IPS-11a (cell line): ENCODE measurements around the gene KNSTRN.

Experiments used
- H3K4me3 ChIP-seq: one replicate; pipeline ENCODE4 v1.5.1; 2013; ENCODE audit warnings: low read depth, low read length, control low read depth

Gene KNSTRN

DNA sequence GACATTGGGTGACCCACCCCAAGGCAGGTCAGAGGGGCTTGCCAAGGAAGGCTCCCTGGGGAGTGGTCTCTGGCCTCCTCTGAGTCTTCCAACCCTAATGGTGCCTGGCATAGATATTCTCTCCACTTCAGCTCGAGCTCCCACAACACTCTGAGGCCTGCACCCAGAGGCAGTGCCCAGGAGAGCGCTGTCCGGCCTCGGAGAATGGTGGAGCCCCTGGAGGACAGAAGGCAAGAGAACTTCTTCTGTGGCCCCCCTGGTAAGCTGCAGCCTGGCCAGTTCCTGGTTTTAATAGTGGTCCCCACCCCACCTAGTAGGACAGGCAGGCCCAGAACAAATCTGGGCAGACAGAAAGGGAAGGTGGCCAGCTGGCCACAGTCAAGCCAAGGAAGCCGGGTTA, 17.5 kb upstream of the KNSTRN start:
- no peak overlapping the region for H3K4me3 ChIP-seq

DNA sequence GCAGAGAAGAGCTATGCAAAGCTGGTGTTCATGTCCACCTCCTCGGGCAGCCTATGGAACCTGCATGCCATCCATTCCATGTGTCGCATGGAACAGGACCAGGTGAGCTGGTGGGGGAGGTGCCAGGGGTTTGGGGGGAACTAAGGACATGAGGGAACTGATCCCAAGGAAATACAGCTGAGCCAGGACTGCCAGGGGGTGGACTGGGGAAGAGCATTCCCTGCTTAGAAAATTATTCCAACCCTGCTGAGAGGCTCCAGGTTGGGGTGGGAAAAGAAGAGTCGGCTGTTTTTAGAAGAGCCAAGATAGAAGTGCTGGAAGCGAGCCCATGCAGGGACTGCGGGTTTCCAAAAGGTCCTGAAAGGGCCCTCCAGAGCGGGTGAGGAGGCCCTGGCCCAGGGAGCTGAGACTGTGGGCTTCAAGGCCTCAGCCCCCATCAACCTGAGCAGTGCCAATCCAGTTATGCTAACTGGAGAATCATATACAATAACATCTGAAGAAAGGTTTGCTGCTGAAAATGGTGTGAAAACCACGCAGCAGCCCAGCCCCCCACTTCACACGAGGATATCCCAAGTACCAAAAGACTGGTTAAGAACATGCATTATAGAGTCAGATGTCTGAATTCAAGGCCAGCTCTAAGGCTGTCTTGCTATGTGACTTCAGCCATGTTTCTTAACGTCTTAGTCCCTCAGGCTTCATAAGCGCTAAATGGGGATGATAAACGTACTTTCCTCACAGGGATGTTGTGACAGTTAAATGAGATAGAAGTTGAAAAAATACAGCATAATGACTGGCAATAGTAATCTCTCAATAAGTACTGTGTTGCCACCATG, 16.7 kb upstream of the KNSTRN start:
- H3K4me3 ChIP-seq, result no peak overlapping the region

DNA sequence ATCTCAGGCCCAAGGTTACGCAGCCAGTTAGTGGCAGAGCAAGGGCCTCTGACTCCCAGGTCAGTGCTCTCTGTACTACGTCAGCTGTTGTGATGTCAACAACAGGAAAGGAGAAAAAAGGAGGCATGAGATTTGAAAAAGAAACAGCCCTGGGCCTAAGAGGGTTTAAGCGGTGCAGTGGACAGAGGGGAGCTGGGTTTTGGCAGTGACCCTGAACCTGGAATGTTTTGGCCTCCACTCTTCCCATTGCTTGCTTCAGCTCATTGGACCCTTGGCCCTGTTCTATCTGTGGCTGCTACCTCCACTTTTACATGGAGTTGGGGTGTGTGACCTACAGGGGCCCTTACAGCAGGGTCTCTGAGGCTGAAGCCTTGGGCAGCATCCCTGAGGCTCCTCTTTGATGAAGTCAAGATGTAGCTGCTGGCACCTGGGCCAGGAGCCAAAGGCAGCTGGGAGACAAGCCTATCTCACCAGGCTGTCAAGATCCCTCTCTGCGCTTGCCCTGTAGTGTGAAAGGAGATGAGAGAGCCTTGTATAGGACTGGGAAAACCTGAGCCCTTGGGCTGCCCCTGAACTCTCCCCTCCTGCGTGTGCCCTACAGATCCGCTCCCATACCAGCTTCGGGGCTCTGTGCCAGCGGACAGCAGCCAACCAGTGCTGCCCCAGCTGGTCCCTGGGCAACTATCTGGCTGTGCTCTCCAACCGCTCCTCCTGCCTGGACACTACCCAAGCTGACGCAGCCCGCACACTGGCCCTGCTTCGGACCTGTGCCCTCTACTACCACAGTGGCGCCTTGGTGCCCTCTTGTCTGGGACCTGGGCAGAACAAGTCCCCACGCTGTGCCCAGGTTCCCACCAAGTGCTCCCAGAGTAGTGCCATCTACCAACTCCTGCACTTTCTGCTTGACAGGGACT, 15.8 kb upstream of the KNSTRN start:
- no peak overlapping the region for H3K4me3 ChIP-seq

DNA sequence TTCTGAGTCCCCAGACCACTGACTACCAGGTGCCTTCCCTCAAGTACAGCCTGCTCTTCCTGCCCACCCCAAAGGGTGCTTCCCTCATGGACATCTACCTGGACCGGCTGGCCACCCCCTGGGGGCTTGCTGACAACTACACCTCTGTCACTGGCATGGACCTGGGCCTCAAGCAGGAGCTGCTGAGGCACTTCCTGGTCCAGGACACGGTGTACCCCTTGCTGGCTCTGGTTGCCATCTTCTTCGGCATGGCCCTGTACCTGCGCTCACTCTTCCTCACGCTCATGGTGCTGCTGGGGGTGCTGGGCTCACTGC, 15.2 kb upstream of the KNSTRN start:
- H3K4me3 ChIP-seq, result no peak overlapping the region

DNA sequence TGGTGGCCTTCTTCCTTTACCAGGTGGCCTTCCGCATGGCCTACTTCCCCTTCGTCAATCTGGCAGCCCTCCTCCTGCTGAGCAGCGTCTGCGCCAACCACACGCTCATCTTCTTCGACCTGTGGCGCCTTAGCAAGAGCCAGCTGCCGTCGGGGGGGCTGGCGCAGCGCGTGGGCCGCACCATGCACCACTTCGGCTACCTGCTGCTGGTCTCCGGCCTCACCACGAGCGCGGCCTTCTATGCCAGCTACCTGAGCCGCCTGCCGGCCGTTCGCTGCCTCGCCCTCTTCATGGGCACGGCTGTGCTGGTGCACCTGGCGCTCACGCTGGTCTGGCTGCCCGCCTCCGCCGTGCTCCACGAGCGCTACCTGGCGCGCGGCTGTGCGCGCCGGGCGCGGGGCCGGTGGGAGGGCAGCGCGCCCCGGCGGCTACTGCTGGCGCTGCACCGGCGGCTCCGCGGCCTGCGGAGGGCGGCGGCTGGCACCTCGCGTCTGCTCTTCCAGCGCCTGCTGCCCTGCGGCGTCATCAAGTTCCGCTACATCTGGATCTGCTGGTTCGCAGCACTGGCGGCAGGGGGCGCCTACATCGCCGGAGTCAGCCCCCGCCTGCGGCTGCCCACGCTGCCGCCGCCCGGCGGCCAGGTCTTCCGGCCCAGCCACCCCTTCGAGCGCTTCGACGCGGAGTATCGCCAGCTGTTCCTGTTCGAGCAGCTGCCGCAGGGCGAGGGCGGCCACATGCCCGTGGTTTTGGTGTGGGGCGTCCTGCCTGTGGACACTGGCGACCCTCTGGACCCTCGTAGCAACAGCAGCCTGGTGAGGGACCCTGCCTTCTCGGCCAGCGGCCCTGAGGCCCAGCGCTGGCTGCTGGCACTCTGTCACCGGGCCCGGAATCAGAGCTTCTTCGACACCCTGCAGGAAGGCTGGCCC, 14.6 kb upstream of the KNSTRN start:
- no peak overlapping the region for H3K4me3 ChIP-seq

DNA sequence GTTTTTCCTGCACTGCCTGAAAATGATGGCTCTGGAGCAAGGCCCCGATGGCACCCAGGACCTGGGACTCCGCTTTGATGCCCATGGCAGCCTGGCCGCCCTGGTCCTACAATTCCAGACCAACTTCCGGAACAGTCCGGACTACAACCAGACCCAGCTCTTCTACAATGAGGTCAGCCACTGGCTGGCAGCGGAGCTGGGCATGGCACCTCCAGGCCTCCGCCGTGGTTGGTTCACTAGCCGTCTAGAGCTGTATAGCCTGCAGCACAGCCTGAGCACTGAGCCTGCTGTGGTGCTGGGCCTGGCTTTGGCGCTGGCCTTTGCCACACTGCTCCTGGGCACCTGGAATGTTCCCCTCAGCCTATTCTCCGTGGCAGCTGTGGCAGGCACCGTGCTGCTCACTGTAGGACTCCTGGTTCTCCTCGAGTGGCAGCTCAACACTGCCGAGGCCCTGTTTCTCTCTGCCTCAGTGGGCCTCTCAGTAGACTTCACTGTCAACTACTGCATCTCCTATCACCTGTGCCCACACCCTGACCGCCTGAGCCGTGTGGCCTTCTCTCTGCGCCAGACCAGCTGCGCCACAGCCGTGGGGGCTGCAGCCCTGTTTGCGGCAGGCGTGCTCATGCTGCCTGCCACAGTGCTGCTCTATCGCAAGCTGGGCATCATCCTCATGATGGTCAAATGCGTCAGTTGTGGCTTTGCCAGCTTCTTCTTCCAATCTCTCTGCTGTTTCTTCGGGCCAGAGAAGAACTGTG, 13.6 kb upstream of the KNSTRN start:
- H3K4me3 ChIP-seq, result no peak overlapping the region

DNA sequence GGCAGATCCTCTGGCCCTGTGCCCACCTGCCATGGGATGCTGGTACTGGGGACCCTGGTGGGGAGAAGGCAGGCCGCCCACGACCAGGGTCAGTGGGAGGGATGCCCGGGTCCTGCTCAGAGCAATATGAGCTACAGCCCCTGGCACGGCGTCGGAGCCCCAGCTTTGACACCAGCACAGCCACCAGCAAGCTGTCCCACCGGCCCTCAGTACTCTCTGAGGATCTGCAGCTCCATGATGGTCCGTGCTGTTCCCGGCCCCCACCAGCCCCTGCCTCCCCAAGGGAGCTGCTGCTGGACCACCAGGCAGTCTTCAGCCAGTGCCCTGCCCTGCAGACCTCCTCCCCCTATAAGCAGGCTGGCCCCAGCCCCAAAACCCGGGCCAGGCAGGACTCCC, 13.0 kb upstream of the KNSTRN start:
- no peak overlapping the region for H3K4me3 ChIP-seq

DNA sequence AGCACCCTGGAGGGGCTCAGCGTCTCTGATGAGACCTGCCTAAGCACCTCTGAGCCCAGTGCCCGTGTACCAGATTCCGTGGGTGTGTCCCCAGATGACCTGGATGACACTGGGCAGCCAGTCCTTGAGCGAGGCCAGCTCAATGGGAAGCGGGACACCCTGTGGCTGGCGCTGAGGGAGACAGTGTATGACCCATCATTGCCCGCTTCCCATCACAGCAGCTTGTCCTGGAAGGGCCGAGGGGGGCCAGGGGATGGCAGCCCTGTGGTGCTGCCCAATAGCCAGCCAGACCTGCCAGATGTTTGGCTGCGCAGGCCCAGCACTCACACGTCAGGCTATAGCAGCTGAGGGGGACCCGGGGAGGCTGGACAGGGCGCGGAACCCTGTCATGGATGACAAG, 12.6 kb upstream of the KNSTRN start:
- H3K4me3 ChIP-seq, result no peak overlapping the region

DNA sequence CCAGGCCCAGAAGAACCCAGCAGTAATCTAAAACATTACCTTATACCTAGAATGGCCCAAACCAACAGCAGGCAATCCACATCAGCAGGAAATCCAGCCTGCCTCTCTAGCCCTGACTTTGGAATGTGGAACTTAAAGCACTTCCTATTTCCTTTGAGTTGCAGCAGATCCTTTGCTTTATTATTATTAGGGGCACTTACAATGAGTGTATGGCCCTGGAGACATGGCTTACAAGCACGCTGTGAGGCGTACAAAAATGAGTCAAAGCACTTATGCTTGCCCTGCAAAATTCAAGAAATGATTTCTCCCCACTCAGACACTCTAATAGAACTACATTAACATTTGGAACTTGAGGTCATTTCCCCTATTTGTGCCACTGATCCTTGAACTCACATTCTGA, 9.5 kb upstream of the KNSTRN start:
- H3K4me3 ChIP-seq, result no peak overlapping the region

DNA sequence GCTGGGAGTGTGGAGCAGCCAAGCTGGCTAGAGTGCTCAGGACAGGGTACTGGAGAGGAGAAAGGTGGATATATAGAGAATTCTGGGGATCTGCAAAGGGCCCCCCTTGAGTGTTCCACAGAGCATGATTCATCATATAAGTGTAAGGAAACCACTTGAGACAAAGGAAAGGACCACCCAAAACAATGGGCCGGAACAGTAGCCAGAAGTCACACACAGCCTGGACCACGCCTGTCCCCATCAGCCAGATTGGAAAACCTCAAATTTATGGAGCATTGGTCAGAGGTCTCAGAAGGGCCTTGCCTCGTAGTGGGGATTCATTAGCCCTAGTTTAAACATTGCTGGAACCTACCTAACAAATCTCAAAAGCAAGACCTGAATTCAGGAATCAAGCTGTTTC, 4.9 kb upstream of the KNSTRN start:
- no peak overlapping the region for H3K4me3 ChIP-seq

DNA sequence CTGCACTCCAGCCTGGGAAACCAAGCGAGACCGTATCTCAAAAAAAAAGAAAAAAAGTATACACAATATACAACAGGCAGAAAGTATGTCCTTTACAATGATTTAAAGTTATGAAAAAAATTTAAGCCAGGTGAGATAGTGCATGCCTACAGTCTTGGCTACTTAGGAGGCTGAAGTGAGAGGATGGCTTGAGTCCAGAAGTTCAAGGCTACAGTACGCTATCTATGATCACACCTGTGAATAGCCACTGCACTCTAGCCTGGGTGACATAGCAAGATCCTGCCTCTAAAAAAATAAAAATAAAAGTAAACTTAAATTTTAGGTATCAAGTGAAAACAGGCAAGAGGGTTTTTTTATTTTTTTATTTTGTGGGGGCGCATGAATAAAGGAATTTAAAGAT, 3.1 kb upstream of the KNSTRN start:
- no peak overlapping the region for H3K4me3 ChIP-seq

DNA sequence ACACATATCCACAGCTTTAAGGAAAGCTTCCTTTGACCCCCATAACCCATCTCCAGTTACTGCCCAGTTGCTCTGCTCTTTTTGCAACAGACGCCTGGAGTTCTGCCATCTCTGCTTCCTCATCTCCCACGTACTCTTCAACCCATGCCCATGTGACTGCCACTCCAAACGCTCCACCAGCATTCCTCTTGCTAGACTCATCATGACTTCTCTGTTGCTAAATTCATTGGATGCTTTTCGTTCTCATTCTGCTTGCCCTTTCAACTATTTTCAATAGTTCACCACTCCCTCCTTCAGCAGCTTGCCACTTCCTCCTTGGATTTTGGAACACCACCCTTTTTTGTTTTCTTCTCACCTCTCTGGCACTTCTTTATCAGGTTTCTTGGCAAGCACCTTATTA, 2.7 kb upstream of the KNSTRN start:
- no peak overlapping the region for H3K4me3 ChIP-seq

DNA sequence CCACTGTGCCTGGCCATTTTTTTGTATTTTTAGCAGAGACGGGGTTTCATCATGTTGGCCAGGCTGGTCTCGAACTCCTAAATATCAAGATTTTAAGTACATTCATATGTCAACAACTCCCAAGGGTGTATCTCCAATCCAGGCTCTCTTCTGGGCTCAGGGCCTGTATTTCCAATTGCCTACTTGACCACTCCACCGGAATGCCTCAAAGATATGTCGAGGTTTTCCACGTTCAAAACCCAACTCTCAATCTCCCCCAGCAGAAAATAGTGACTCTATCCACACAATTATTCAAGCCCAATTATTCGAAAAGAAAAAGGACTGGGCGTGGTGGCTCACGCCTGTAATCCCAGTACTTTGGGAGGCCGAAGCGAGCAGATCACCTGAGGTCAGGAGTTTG, 1.9 kb upstream of the KNSTRN start:
- no peak overlapping the region for H3K4me3 ChIP-seq

DNA sequence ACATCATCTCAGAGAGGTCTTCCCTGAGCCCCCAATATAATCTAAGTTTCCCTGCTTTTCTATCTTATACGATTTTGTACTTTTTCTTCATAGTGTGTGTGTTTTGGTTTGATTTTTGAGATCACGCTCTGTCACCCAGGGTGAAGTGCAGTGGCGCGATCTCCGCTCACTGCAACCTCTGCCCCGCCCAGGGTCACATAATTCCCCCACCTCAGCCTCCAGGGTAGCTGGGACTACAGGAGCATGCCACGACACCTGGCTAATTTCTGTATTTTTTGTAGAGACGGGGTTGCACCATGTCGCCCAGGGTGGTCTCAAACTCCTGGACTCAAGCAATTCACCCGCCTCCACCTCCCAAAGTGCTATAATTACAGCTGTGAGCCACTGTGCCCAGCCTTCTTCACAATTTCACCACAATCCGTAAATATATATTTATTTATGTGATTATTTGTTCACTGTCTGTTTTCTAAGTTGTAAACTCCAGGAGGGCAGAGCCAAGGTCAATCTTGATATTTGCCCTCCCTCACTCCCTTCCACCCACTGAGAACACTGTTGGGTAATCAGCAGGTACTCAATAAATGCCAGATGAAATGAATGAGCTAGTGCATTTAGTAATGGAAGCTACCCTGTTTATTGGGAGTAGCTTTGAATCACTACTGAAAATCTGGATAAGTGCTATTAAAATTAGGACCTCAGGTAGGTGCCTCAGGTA, 547 bp upstream of the KNSTRN start:
- H3K4me3 ChIP-seq, result peak overlapping the region; percentile 13

DNA sequence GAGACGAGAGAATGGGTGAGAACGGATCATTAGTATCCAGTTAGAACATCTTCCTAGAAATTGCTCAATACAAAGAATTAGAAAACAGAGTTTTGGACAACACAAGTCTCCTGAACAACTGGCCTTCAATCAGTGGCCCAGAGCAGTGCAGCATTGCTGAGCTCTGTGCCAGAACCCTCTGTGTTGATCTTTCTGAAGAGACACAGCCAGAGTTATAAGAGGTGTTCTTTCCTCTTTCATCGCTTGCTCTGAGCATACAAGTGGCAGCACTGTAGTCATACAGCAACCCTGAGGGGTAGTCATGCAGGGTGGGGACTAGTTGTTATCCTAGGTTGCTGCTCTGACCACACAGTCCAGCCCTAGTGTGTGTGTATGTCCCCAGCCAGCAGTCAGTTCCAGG, 4.0 kb downstream of the KNSTRN start:
- no peak overlapping the region for H3K4me3 ChIP-seq

DNA sequence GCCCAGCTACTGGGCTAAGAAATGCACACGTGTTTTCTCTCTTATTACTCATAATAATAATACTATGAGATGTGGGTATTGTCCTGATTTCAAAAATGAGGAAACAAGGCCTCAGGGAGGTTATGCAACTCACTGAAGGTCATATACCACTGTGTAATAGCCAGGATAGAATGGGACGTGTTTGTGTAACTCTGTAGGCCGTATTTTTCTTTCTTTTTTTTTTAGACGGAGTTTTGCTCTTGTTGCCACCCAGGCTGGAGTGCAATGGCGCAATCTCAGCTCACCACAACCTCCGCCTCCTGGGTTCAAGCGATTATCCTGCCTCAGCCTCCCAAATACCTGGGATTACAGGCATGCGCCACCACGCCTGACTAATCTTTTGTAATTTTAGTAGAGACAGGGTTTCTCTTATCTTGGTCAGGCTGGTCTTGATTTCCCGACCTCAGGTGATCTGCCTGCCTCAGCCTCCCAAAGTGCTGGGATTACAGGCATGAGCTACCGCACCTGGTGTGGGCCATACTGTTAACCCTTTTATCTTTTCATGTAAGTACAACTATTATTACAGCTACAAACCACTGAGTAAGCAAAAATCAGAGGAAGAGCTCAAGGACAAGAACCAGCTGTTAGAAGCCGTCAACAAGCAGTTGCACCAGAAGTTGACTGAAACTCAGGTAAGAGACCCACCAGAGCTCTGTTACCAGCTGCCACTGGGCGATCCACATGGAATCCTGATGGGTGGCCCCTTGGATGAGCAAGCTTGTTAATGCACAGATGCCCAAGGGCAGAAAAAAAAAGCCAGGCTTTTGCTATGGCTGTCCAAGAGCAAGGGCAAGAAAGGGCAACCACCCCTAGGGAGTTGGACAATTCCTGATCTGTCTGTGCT, 6.7 kb downstream of the KNSTRN start:
- H3K4me3 ChIP-seq, result no peak overlapping the region

DNA sequence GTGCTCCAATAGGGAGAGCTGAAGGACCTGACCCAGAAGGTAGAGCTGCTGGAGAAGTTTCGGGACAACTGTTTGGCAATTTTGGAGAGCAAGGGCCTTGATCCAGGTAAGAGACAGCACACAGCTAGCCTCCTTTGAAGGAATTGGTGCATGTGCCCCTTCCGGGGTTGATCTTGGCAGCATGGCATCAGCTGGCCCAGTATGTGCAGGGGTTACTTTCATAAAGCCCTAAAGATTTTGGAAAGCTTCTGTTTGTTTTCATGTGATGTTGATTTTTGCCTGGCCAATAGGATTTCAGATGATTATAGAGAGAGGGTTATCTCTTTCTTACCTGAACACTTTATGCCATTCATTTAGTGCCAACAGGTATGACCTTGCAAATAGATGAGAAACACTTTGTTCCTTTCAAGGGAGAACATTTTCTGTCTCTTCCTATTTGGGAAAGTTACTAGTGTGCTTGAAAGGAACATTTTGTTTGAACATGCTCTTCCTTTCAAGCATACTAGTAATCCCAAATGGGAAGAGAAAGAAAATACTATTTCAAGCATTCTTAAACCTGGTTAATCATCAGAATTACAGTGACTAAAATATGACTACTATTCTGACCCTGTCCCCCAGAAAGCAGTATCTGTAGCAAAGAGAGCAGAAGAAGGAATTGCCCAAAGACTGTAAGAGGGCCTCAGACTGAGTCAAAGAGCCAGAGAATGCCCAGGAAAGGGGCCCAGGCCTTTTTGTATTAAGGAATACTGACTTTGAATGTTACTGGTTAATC, 7.5 kb downstream of the KNSTRN start:
- no peak overlapping the region for H3K4me3 ChIP-seq
